Renal cortical epithelial cell (primary cell): ENCODE results near the gene SORCS1. TPM values are rescaled to one million over a fixed set of nuclear protein-coding genes. Genes with fewer than 3 reads are reported as not detected.
"Not testable (repeated sequence)": the region's sequence is repeated elsewhere in the genome, so short reads cannot be mapped to it uniquely, and the experiment has no call there.

Experiments
- DNase-seq: peaks from one replicate; pipeline ENCODE4 v3.0.0-alpha.2; 2011; ENCODE audit warnings: low read depth
- total RNA-seq: library from RNA; depleted of rRNA; stranded (reverse); fragments of >200 nt; gene quantifications from 2 replicates; pipeline ENCODE4 v1.2.3, GENCODE V29; 2014

SORCS1 gene
- total RNA-seq, 1 donor from 2014 or later, result not detected

DNA sequence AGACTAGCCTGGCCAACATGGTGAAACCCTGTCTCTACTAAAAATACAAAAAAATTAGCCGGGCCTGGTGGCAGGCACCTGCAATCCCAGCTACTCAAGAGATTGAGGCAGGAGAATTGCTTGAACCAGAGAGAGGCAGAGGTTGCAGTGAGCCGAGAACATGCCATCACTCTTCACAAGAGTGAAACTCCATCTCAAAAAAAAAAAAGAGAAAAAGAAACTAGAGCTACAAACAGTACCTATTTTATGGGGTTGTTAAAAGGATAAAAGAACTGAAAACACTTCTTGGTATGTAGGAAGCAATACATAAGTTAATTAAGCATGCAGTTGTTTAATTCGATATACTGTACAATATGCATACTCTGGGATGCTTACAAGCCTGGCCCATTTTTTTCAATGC is 216.9 kb downstream of the SORCS1 start:
- DNase-seq, result no peak

GRCh38 chr10:106942035-106942662 is 222.4 kb downstream of the SORCS1 start:
- DNase-seq, result no peak

- peak; percentile 26 for DNase-seq
These were observed 223.0 kb downstream of the SORCS1 start for GRCh38 chr10:106941297-106942034.

DNA sequence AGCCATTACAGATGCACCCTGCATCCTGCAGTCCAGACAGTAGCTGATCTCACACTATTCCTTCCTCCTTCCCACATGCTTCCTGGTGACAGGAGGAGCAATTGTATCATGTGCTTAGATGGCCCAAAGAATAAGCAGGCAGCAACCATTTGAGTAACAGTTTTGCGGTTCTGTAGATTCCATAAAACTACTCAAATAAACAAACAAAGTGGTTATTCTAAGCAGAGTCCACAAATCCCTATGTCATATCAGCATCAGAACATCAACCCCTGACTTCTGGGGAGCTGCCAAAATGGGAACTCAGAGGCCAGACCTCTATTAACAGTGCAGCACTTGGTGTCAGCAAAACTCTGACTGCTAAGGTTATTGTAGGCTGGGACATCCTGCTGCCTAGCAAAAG is 226.0 kb downstream of the SORCS1 start:
- DNase-seq, result peak; percentile 11

- no peak for DNase-seq
These were observed 228.5 kb downstream of the SORCS1 start for GRCh38 chr10:106935978-106936451.

DNA sequence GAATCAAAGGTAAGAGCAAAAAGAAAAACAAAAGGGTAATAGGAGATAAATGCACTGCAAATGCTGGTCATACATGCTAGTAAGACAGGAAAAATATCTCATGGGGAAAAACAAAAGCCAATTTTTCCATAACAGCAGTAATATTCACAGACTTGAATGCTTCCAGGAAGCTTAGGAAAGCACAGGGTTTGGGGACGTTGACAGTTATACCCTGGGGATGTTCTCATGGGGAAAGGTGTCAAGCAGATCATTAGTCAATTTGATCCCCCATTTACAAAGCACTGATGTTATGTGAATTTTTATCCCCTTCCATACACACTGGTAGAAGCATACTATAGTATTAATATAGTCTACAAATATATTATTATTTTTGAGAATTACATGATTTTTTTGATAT is 232.7 kb downstream of the SORCS1 start:
- no peak for DNase-seq

GRCh38 chr10:106931159-106931852 is 233.2 kb downstream of the SORCS1 start:
- DNase-seq, result no peak

GRCh38 chr10:106930751-106931150 is 233.8 kb downstream of the SORCS1 start:
- DNase-seq, result no peak

DNA sequence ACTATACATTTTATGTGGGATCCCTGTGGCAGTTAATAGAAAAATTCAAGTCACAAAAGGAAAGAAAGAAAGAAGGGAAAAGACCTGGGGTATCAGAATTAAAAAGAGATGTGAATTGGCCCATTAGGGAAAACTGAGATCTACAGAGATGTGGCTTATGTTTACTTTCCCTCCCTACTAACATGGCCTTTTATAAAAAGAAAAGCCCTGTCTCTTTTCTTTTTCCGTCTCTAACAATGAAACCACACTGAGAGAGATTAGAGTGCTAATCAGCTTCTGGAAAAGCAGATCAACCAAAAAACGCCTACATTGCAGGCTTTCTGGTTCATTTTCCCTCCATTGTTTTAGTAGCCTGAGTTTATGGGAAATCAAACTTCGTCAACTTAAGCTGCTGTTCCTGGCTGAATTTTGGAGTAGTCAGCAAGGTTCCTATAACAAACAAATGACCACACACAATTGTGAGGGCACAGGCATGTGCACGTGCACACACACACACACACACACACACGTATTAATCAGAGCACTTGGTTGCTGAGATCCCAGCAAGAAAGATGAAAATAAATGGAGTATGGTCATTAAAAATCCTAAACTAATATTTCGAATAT is 235.1 kb downstream of the SORCS1 start:
- DNase-seq, result no peak

DNA sequence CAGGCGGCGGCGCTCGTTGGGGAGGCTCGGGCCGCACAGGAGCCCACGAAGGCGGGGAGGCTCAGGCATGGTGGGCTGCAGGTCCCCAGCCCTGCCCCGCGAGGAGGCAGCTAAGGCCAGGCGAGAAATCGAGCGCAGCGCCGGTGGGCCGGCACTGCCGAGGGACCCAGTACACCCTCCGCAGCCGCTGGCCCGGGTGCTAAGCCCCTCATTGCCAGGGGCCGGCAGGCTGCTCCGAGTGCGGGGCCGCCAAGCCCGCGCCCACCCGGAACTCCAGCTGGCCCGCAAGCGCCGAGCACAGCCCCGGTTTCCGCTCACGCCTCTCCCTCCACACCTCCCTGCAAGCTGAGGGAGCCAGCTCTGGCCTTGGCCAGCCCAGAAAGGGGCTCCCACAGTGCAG is 236.4 kb downstream of the SORCS1 start:
- DNase-seq, result not testable (repeated sequence)

- no peak for DNase-seq
These were observed 239.3 kb downstream of the SORCS1 start for GRCh38 chr10:106925191-106925590.

DNA sequence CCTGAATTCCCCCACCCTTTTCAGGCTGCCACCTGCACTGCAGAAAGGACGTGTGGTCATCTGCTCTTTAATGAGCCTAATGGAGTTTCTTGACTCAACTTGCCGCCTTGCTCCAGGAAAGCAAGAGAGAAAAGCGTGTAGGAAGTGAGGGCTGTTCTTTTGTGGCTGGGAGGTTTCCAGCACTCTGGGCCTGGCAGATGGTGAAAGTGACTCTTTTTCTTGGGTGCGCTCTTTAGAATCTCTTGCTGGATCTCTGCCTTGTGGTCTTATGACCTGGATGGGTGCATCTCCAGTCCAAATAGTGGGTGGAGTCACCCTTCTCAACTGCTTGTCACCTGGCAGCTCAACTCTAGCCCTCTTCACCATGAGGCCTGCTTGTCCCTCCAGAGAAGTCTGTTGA is 244.0 kb downstream of the SORCS1 start:
- no peak for DNase-seq

DNA sequence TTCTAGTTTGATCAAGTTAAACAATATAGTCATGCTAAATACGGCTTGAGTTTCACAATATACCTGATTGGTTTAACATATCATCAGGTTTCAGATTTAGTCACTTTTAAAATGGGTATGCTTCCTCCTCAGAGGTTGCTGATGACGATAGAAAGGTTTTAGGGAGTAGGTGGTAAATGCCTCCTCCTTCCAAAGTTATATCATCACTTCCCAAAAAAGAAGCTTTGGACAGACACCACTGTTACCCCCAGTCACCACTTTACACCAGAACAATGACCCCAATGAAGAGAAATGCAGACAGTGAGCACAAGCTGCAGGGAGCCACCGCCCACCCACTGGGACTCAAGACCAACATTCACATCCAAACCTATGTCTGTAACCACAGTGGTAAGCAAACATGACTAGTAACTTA is 244.6 kb downstream of the SORCS1 start:
- DNase-seq, result no peak

DNA sequence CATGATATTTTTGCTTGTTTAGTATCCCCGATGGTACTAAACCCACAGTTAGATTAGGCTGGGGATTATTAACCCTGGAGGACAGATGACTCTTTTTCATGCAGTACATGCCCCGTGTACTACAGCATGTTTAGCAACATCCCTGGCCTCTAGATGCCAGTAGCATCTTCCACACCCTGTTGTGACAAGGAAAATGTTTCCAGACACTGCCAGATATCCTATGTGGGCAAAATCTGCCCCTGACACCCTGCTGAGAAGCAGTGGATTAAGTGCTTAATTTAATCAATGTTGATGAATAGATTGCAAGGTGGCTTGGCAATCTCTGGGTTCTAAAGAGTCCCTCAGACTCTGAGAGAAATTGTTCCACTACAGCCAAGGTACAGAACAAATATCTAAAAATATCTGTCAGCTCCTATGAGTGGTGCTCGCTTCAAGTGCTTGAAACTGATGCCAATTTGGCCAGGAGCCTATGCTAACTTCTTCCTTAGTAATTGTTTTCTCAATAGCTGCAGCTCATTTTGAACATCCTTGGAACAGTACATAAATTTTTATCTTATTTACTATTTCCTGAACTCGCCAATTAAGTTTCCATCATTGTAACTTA is 247.0 kb downstream of the SORCS1 start:
- DNase-seq, result no peak

GRCh38 chr10:106914016-106914415 is 250.5 kb downstream of the SORCS1 start:
- no peak for DNase-seq

- no peak for DNase-seq
These were observed 251.2 kb downstream of the SORCS1 start for GRCh38 chr10:106913348-106913747.

GRCh38 chr10:106911096-106911495 is 253.4 kb downstream of the SORCS1 start:
- no peak for DNase-seq

DNA sequence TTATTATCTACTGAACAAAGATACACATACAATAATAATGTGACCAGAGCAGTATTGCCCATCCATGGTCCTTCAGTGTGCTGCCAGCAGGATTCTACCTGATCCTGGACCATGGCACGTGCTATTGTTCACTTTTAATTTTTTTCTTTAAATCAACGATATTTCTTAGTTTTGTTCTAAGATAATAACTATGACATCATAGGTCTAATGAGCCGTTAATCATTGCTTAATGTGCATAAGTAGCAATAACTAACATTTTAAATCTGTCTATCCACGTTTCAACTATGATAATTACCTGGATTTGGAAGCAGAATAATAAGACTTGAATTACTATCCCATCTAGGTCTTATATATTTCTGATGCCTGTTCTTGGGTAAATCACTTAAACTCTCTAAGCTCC is 253.8 kb downstream of the SORCS1 start:
- no peak for DNase-seq

GRCh38 chr10:106908225-106908624 is 256.3 kb downstream of the SORCS1 start:
- no peak for DNase-seq

DNA sequence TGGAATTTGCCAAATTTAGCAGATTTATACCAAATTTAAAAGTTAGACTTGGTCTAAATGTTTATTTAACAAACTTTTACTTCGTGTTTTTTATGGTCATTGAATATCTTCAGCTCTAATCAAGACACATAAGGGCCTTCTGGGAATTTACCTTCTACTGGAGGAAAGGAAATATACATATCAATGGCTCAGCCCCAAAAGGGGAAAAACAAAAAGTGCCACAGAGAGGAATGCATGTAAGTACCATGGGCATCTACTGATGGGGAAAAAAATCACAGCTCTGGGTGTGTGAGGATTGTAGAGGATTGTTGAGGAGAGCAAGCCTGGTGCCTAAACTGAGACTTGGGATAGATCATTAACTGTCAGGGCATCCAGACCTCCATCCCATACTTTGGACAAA is 260.3 kb downstream of the SORCS1 start:
- DNase-seq, result no peak

GRCh38 chr10:106903180-106903579 is 261.3 kb downstream of the SORCS1 start:
- DNase-seq, result no peak
